ENCODE results near the gene TBC1D19. TPM values are rescaled to one million over a fixed set of nuclear protein-coding genes. Genes with fewer than 3 reads are reported as not detected.

The TBC1D19 gene
- total and polyA plus RNA-seq, 9 of the 15 experiments (the other 6 are each of a cell fraction or from before 2014, with no cell fraction given): 0.73 to 5.6 (median 3.7) TPM

GRCh38 chr4:26609868-26610267 lies 26.0 kb downstream of the TBC1D19 start:
- no peak overlapping the region for H3K4me3 ChIP-seq
- H2AFZ ChIP-seq (ENCODE audit: low read depth, low read length): no peak overlapping the region
- no peak for ATAC-seq
- POLR2A ChIA-PET: no interaction called here
- in situ Hi-C loops (cut with MboI) (no loop called here), intact Hi-C loops (cut with micrococcal nuclease) (no loop called here)
- H3K4me2 ChIP-seq (ENCODE audit: insufficient read depth, low read length): no peak overlapping the region
- no TSS peak for BruUV-seq (replicated peaks)
- H3K9me1 ChIP-seq (ENCODE audit: control insufficient read depth, insufficient read depth, low read length): no peaks in the 10 kb centered on the region
- TF ChIP-seq IRF2 (CRISPR knock-in tag; IDR thresholded peaks at IDR 0.05) (no peak), SAFB2 (IDR thresholded peaks at IDR 0.05; ENCODE audit: borderline replicate concordance, low read depth, low read length, severe bottlenecking) (no peak), ZNF282 (CRISPR knock-in tag; IDR thresholded peaks at IDR 0.05) (no peak), ZNF316 (IDR thresholded peaks at IDR 0.05) (no peak), ZKSCAN1 (IDR thresholded peaks at IDR 0.05; ENCODE audit: low read depth, low read length) (no peak), ZNF3 (CRISPR knock-in tag; IDR thresholded peaks at IDR 0.05) (no peak), JUN (IDR thresholded peaks at IDR 0.05; ENCODE audit: borderline replicate concordance, low read depth, low read length) (no peak), JUN (CRISPR knock-in tag; IDR thresholded peaks at IDR 0.05; ENCODE audit: borderline replicate concordance) (no peak), HCFC1 (IDR thresholded peaks at IDR 0.05; ENCODE audit: low read depth, low read length) (no peak)
- TF ChIP-seq, protein P1, sequence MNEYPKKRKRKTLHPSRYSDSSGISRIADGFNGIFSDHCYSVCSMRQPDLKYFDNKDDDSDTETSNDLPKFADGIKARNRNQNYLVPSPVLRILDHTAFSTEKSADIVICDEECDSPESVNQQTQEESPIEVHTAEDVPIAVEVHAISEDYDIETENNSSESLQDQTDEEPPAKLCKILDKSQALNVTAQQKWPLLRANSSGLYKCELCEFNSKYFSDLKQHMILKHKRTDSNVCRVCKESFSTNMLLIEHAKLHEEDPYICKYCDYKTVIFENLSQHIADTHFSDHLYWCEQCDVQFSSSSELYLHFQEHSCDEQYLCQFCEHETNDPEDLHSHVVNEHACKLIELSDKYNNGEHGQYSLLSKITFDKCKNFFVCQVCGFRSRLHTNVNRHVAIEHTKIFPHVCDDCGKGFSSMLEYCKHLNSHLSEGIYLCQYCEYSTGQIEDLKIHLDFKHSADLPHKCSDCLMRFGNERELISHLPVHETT (CRISPR knock-in tag; conservative IDR thresholded peaks at IDR 0.05 in 1 of 2, IDR thresholded peaks at IDR 0.05 in 1 of 2): no peak
- H3K27ac ChIP-seq (ENCODE audit: extremely low read depth, low read depth, low read length): no peak overlapping the region
- H3K79me2 ChIP-seq (ENCODE audit: control insufficient read depth, insufficient read depth, low read length): no peaks in the 10 kb centered on the region
- H4K20me1 ChIP-seq (replicated peaks; ENCODE audit: control insufficient read depth, insufficient read depth, low read length): no peaks in the 10 kb centered on the region
- H3K9me3 ChIP-seq (replicated peaks; ENCODE audit: control insufficient read depth, insufficient read depth, low read depth, low read length): no peaks in the 10 kb centered on the region
- DNase-seq (ENCODE audit: extremely low read depth in 1 of 4, low spot score in 3 of 4): no peak
- no peaks in the 10 kb centered on the region for H3K36me3 ChIP-seq (ENCODE audit: control insufficient read depth, insufficient read depth, low read length)
- H3K4me1 ChIP-seq (replicated peaks in 1 of 2; ENCODE audit: control insufficient read depth in 2 of 2, insufficient read depth in 2 of 2, low read length in 2 of 2): peaks cover 0 to 14% of the 10 kb centered on the region in 2 experiments; a peak in 3 of 5 replicates
- CTCF ChIA-PET (ENCODE audit: low intra/inter-chr PET ratio): no interaction called here
- H3K27me3 ChIP-seq (ENCODE audit: control insufficient read depth in 2 of 2, insufficient read depth in 2 of 2, low read length in 2 of 2): no peaks in the 10 kb centered on the region
- FAIRE-seq: no peak
- 28% methylated on average over 2 of the region's 2 CpGs for WGBS (ENCODE audit: insufficient coverage, low coverage, missing lambda C conversion rate)
- H3K9ac ChIP-seq (ENCODE audit: insufficient read depth in 1 of 2, low read depth in 2 of 2, low read length in 2 of 2): no peak overlapping the region
